PFSK-1 (cell line): Measurements from ENCODE around the gene RPTN.

Experiments used
- REST ChIP-seq, 2 experiments: IDR thresholded peaks; 2 replicates each; pipeline versions ENCODE4 v1.6.1 to v1.8.0; 2011 to 2012; ENCODE audit warnings: low read depth in 2 of 2, low read length in 2 of 2, control low read depth in 1 of 2, inconsistent platforms in 1 of 2, mild to moderate bottlenecking in 1 of 2, moderate library complexity in 1 of 2; ENCODE audit not compliant: insufficient read depth in 1 of 2
- SIN3A ChIP-seq: IDR thresholded peaks from 2 replicates; pipeline ENCODE4 v1.6.1; 2012; ENCODE audit warnings: mild to moderate bottlenecking, low read length, moderate library complexity, borderline replicate concordance; ENCODE audit not compliant: insufficient read depth
- TAF1 ChIP-seq: IDR thresholded peaks from 2 replicates; pipeline ENCODE4 v1.6.1; 2012; ENCODE audit warnings: low read length, control low read depth, borderline replicate concordance; ENCODE audit not compliant: insufficient read depth

GRCh38 chr1:152109231-152109997 is 49.6 kb downstream of the RPTN start:
- TF ChIP-seq TAF1 (no peak), REST (IDR thresholded peaks at IDR 0.05; ENCODE audit: insufficient read depth in 1 of 2, low read depth in 2 of 2, low read length in 2 of 2) (no peak), SIN3A (no peak)
